ENCODE results near the gene PTF1A.
"Not testable (repeated sequence)": the region's sequence is repeated elsewhere in the genome, so short reads cannot be mapped to it uniquely, and the experiment has no call there.

PTF1A gene

GRCh38 chr10:23204773-23205172 lies 12.7 kb downstream of the PTF1A start:
- no peak for DNase-seq

- no peak for DNase-seq
Observed at GRCh38 chr10:23205972-23206642, 14.0 kb downstream of the PTF1A start.

- no peak for DNase-seq
Observed at GRCh38 chr10:23217471-23217870, 25.4 kb downstream of the PTF1A start.

- no peak for DNase-seq
Observed at GRCh38 chr10:23230582-23230981, 38.5 kb downstream of the PTF1A start.

GRCh38 chr10:23238015-23238414 lies 45.9 kb downstream of the PTF1A start:
- no peak for DNase-seq

GRCh38 chr10:23241779-23242178 lies 49.7 kb downstream of the PTF1A start:
- not testable (repeated sequence) for DNase-seq

Measured in effector CD4-positive, alpha-beta T cell (primary cell).